Measurements from ENCODE around the gene KCNAB1. TPM values are rescaled to one million over a fixed set of nuclear protein-coding genes. Genes with fewer than 3 reads are reported as not detected.

Gene KCNAB1
- total and polyA plus RNA-seq, 2 donors (not counting 3 experiments of a cell fraction or from before 2014, with no cell fraction given), result 0.21 TPM; not detected in 1

- Histone ChIP-seq H3K4me1 (ENCODE audit: control insufficient read depth, extremely low read depth, insufficient read depth, low read length) (peaks cover 1% of the 10 kb centered on the region), H3K27ac (ENCODE audit: insufficient read depth, low read depth, low read length) (no peak overlapping the region), H3K4me2 (ENCODE audit: insufficient read depth, low read length) (no peak overlapping the region), H4K20me1 (replicated peaks; ENCODE audit: control insufficient read depth, extremely low read depth, insufficient read depth, low read length) (no peaks in the 10 kb centered on the region), H3K79me2 (ENCODE audit: control insufficient read depth, insufficient read depth, low read length) (no peaks in the 10 kb centered on the region), H3K36me3 (ENCODE audit: control insufficient read depth in 2 of 2, extremely low read depth in 1 of 2, insufficient read depth in 2 of 2, low read length in 2 of 2) (no peaks in the 10 kb centered on the region), H3K9me3 (replicated peaks; ENCODE audit: control insufficient read depth, insufficient read depth, low read length) (no peaks in the 10 kb centered on the region), H3K4me3 (replicated peaks in 1 of 3; ENCODE audit: insufficient read depth in 1 of 3, low read depth in 1 of 3, low read length in 3 of 3) (no peak overlapping the region), H3K9ac (replicated peaks; ENCODE audit: extremely low read depth, insufficient read depth, low read length) (no peak overlapping the region), H3K27me3 (ENCODE audit: control insufficient read depth in 2 of 2, insufficient read depth in 2 of 2, low read length in 2 of 2) (no peaks in the 10 kb centered on the region), H3K9me1 (replicated peaks; ENCODE audit: control insufficient read depth, extremely low read depth, insufficient read depth, low read length) (no peaks in the 10 kb centered on the region), H2AFZ (ENCODE audit: low read depth, low read length) (no peak overlapping the region)
- intact Hi-C loops (cut with micrococcal nuclease), result no loop called here
- CTCF ChIA-PET, result no interaction called here
- TF ChIP-seq FOS (IDR thresholded peaks at IDR 0.05; ENCODE audit: borderline replicate concordance, insufficient read depth, low read length), result no peak
- no peak for TF ChIP-seq MAX (IDR thresholded peaks at IDR 0.05; ENCODE audit: insufficient read depth, insufficient read length)
- no peak for TF ChIP-seq POLR2A (IDR thresholded peaks at IDR 0.05; ENCODE audit: low read depth, low read length)
- TF ChIP-seq MYC (IDR thresholded peaks at IDR 0.05; ENCODE audit: low read depth, low read length), result no peak
- TF ChIP-seq POLR2AphosphoS5 (IDR thresholded peaks at IDR 0.05; ENCODE audit: insufficient read depth, low read depth, low read length), result no peak
- no peak for TF ChIP-seq CTCF (IDR thresholded peaks at IDR 0.05; ENCODE audit: extremely low read depth in 1 of 2, insufficient read depth in 1 of 2, low read depth in 1 of 2, low read length in 2 of 2)
- no peak for TF ChIP-seq GATA2 (IDR thresholded peaks at IDR 0.05; ENCODE audit: insufficient read depth, insufficient read length, low read depth, low read length)
- no peak for TF ChIP-seq EZH2 (IDR thresholded peaks at IDR 0.05; ENCODE audit: borderline replicate concordance, low read depth, low read length, severe bottlenecking)
- TF ChIP-seq JUN (IDR thresholded peaks at IDR 0.05; ENCODE audit: borderline replicate concordance, insufficient read depth, insufficient read length, low read depth), result no peak
- no peak for FAIRE-seq
- no TSS peak for BruUV-seq (replicated peaks)
- no peak for DNase-seq (ENCODE audit: low read depth, low spot score)
- dilution Hi-C loops (cut with MboI; ENCODE audit: extremely low pct_ligation_motif_present, low sequenced_read_pairs), result no loop called here
- POLR2A ChIA-PET, result no interaction called here
Observed at GRCh38 chr3:156323466-156323865, 203.1 kb downstream of the KCNAB1 start.

All from endothelial cell of umbilical vein (primary cell).